Lower leg skin (tissue), 4 donors: ENCODE results near the gene GPS1. TPM values are rescaled to one million over a fixed set of nuclear protein-coding genes. Genes with fewer than 3 reads are reported as not detected.

Experiments
- DNase-seq, 2 donors: peaks; one replicate each; pipeline ENCODE4 v3.0.0-alpha.2; 2019; ENCODE audit warnings: low spot score in 2 of 2
- H3K4me3 ChIP-seq: fragments of 200-600 bp; sonication (generic); 2 replicates; pipeline ENCODE4 v1.5.1; 2017; ENCODE audit warnings: mild to moderate bottlenecking, low read depth; ENCODE audit not compliant: poor library complexity, severe bottlenecking
- CTCF ChIP-seq, 3 donors: fragments of 450-650 bp; IDR thresholded peaks; one replicate each; pipeline ENCODE4 v1.5.1; 2016; ENCODE audit warnings: antibody characterized with exemption in 3 of 3, mild to moderate bottlenecking in 3 of 3, moderate library complexity in 2 of 3
- POLR2A ChIP-seq, 2 donors: fragments of 450-650 bp; IDR thresholded peaks; one replicate each; pipeline ENCODE4 v1.6.1; 2016 to 2017; ENCODE audit warnings: antibody characterized with exemption in 2 of 2, mild to moderate bottlenecking in 1 of 2, moderate library complexity in 1 of 2
- WGBS, 2 donors: methylation state at CpG; one replicate each; pipeline ENCODE4 v1.1.5; 2018; 5-methylcytosine and 5-hydroxymethylcytosine counted together
- intact Hi-C: fragments of 100-400 bp; cut with DNase I; formaldehyde crosslinking; loops from one replicate; pipeline ENCODE4 v1.15.0; 2023; ENCODE audit warnings: low total_unique reads
- total RNA-seq, 4 donors: library from RNA; depleted of rRNA; stranded (reverse); fragments of >200 nt; gene quantifications; one replicate each; pipeline ENCODE4 v1.1.0, GENCODE V29; 2016

GPS1 gene
- total RNA-seq, 4 donors from 2014 or later: 57.2 to 99.3 (median 79.1) TPM

DNA sequence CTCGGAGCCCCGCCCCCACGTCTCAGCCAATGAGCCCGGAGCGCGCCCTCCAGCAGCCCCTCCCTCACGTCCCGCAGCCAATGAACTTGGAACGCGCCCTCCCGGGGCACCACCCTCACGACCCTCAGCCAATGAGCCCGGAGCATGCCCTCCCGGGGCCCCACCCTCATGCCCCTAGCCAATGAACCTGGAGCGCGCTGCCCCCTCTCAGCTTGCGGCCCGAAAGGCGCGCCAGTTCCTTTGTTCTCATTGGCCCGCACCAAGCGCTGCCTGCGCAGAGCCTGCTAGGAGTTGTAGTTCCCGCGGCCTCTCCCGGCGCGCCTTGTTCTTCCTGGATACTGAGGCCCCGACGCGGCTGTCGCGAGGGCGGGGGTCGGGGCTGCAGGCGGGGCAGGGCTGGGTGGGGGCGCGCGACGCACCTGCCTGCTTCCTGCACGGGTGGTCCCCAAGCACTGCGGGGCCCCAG is 28.7 kb upstream of the GPS1 start, which contains the start of gene LRRC45:
Gene LRRC45, plus strand, starts transcription at position 325 of the 466 bp plus-strand sequence. CDS start 339 bp downstream, outside the sequence.
- DNase-seq: peak; percentile 99 to 100
- 0% methylated on average over 34 to 36 of the region's 42 CpGs for WGBS, 2 donors
- no peak for TF ChIP-seq CTCF (IDR thresholded peaks at IDR 0.05)
- TF ChIP-seq POLR2A (IDR thresholded peaks at IDR 0.05): no peak
- intact Hi-C loops: no loop called here
- H3K4me3 ChIP-seq: peak within 1 kb of the TSS; percentile 89

- intact Hi-C loops: no loop called here
- peak overlapping the region; percentile 59 for H3K4me3 ChIP-seq
- no peak for DNase-seq
- no peak for TF ChIP-seq CTCF (IDR thresholded peaks at IDR 0.05)
- TF ChIP-seq POLR2A (IDR thresholded peaks at IDR 0.05): no peak
- 0 to 4% methylated on average over 2 to 51 of the region's 55 CpGs for WGBS, 2 donors
These were observed 28.1 kb upstream of the GPS1 start for GRCh38 chr17:82023447-82024241.

GRCh38 chr17:82024859-82025258 is 26.8 kb upstream of the GPS1 start:
- no peak overlapping the region for H3K4me3 ChIP-seq
- 89 to 95% methylated on average over 8 to 17 of the region's 17 CpGs for WGBS, 2 donors
- TF ChIP-seq POLR2A (IDR thresholded peaks at IDR 0.05) (no peak), CTCF (IDR thresholded peaks at IDR 0.05) (no peak)
- DNase-seq: no peak
- intact Hi-C loops: no loop called here

DNA sequence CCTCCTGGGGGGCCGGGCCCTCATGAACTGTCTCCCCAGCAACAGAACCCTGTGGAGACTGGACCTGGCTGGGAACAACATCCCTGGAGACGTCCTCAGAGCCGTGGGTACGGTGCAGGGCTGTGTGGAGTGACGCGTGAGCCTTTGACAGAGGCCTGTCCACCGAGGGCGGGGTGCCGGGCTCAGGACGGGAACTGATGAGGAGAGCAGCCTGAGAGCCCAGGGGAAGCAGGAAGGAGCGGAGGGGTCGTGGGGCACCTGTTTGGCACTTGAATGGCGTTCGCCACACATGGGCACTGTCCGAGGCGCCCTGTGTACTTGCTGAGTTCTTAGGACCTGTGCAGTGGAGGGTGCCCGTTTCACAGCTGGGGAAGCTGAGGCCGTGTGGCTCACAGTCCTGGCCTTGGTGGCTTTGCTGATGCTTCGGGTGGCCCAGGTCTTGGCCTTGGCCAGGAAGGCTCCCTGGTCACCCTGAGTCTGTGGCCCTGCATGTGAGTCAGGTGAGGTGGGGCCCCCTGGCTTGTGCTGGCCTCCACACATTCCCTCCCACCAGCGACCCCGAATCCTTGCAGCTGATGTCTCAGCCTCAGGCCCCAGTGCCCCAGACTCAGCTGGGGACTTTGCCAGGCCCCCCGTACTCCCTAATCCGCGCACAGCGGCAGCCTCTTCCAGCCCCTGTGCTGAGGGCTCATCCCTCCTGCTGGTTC is 26.1 kb upstream of the GPS1 start:
- TF ChIP-seq CTCF (IDR thresholded peaks at IDR 0.05): no peak
- no peak for TF ChIP-seq POLR2A (IDR thresholded peaks at IDR 0.05)
- intact Hi-C loops: no loop called here
- WGBS, 2 donors: 93 to 94% methylated on average over 24 to 25 of the region's 25 CpGs
- DNase-seq: no peak
- H3K4me3 ChIP-seq: no peak overlapping the region

GRCh38 chr17:82028246-82028645 is 23.5 kb upstream of the GPS1 start:
- intact Hi-C loops: loop anchor here (2.0 kb wide), 1 partner anchor 127 kb away; no protein-coding TSS in a partner anchor
- TF ChIP-seq CTCF (IDR thresholded peaks at IDR 0.05) (no peak), POLR2A (IDR thresholded peaks at IDR 0.05) (no peak)
- no peak overlapping the region for H3K4me3 ChIP-seq
- 93 to 96% methylated on average over 13 of the region's 13 CpGs for WGBS, 2 donors
- DNase-seq: no peak
